H9 (cell line): ENCODE data around the gene HIPK2. TPM values are rescaled to one million over a fixed set of nuclear protein-coding genes. Genes with fewer than 3 reads are reported as not detected.
A peak's percentile ranks its signal among the peaks of the same experiment; 100 is the strongest.

ENCODE experiments used
- DNase-seq: peaks from one replicate; pipeline ENCODE4 v3.0.0-alpha.2; 2017
- H2AFZ ChIP-seq: one replicate; pipeline ENCODE4 v1.6.1; 2013; ENCODE audit warnings: mild to moderate bottlenecking, low read length, control low read depth, moderate library complexity
- H2AK5ac ChIP-seq: 2 replicates; pipeline ENCODE4 v1.6.1; 2013; ENCODE audit warnings: low read length, control low read depth, mixed read lengths; ENCODE audit not compliant: insufficient read length
- H2BK120ac ChIP-seq: one replicate; pipeline ENCODE4 v1.6.1; 2013; ENCODE audit warnings: low read depth, mild to moderate bottlenecking, low read length, control low read depth, inconsistent platforms; ENCODE audit not compliant: poor library complexity, severe bottlenecking
- H2BK12ac ChIP-seq: 2 replicates; pipeline ENCODE4 v1.6.1; 2013; ENCODE audit warnings: low read length, control low read depth, mixed read lengths, low read depth; ENCODE audit not compliant: insufficient read length
- H2BK15ac ChIP-seq: 2 replicates; pipeline ENCODE4 v1.6.1; 2013; ENCODE audit warnings: low read depth, low read length, control low read depth
- H2BK20ac ChIP-seq: one replicate; pipeline ENCODE4 v1.6.1; 2013; ENCODE audit warnings: low read depth, mild to moderate bottlenecking, low read length, control low read depth, inconsistent platforms; ENCODE audit not compliant: poor library complexity, severe bottlenecking
- H2BK5ac ChIP-seq: 2 replicates; pipeline ENCODE4 v1.6.1; 2013; ENCODE audit warnings: low read length, control low read depth, mixed read lengths; ENCODE audit not compliant: insufficient read length
- H3K14ac ChIP-seq: 2 replicates; pipeline ENCODE4 v1.6.1; 2013; ENCODE audit warnings: low read length, control low read depth; ENCODE audit not compliant: insufficient read depth
- H3K18ac ChIP-seq: 2 replicates; pipeline ENCODE4 v1.6.1; 2013; ENCODE audit warnings: low read depth, mild to moderate bottlenecking, mixed read lengths, low read length, control low read depth; ENCODE audit not compliant: insufficient read length
- H3K23ac ChIP-seq: 2 replicates; pipeline ENCODE4 v1.6.1; 2013; ENCODE audit warnings: low read length, control low read depth, mixed read lengths, low read depth; ENCODE audit not compliant: insufficient read length
- H3K23me2 ChIP-seq: 2 replicates; pipeline ENCODE4 v1.6.1; 2013; ENCODE audit warnings: low read depth, mild to moderate bottlenecking, mixed read lengths, low read length, control low read depth; ENCODE audit not compliant: insufficient read length, poor library complexity, severe bottlenecking
- H3K27ac ChIP-seq: 2 replicates; pipeline ENCODE4 v1.5.1; 2013; ENCODE audit warnings: low read length, control low read depth, mixed read lengths, low read depth; ENCODE audit not compliant: insufficient read length
- H3K27me3 ChIP-seq: 2 replicates; pipeline ENCODE4 v1.6.1; 2013; ENCODE audit warnings: low read length, control low read depth, inconsistent platforms; ENCODE audit not compliant: insufficient read depth
- H3K4ac ChIP-seq: 2 replicates; pipeline ENCODE4 v1.6.1; 2013; ENCODE audit warnings: low read depth, mild to moderate bottlenecking, control low read depth, inconsistent platforms, low read length, moderate library complexity
- H3K4me1 ChIP-seq: 2 replicates; pipeline ENCODE4 v1.6.1; 2013; ENCODE audit warnings: low read length, control low read depth, inconsistent platforms; ENCODE audit not compliant: insufficient read depth
- H3K4me2 ChIP-seq: 2 replicates; pipeline ENCODE4 v1.6.1; 2013; ENCODE audit warnings: low read length, control low read depth, mixed read lengths; ENCODE audit not compliant: insufficient read length, insufficient read depth
- H3K56ac ChIP-seq: 2 replicates; pipeline ENCODE4 v1.6.1; 2013; ENCODE audit warnings: low read depth, mild to moderate bottlenecking, mixed read lengths, low read length, control low read depth; ENCODE audit not compliant: insufficient read length
- H3K79me1 ChIP-seq: 2 replicates; pipeline ENCODE4 v1.6.1; 2013; ENCODE audit warnings: low read depth, mild to moderate bottlenecking, moderate library complexity, low read length, control low read depth, inconsistent platforms; ENCODE audit not compliant: insufficient read depth, poor library complexity, severe bottlenecking
- H3K79me2 ChIP-seq: 2 replicates; pipeline ENCODE4 v1.6.1; 2013; ENCODE audit warnings: low read length, control low read depth, inconsistent platforms; ENCODE audit not compliant: insufficient read depth
- H3K9ac ChIP-seq: 2 replicates; pipeline ENCODE4 v1.6.1; 2013; ENCODE audit warnings: low read length, control low read depth, mixed read lengths; ENCODE audit not compliant: insufficient read length; ENCODE audit errors: extremely low read depth
- H3K9me3 ChIP-seq: one replicate; pipeline ENCODE4 v1.6.1; 2013; ENCODE audit warnings: low read depth, low read length, inconsistent platforms; ENCODE audit not compliant: control insufficient read depth
- H3T11ph ChIP-seq: one replicate; pipeline ENCODE4 v1.6.1; 2013; ENCODE audit warnings: mild to moderate bottlenecking, low read length, control low read depth, inconsistent platforms
- H4K20me1 ChIP-seq: one replicate; pipeline ENCODE4 v1.6.1; 2013; ENCODE audit not compliant: control insufficient read depth, insufficient read length, insufficient read depth
- H4K5ac ChIP-seq: 2 replicates; pipeline ENCODE4 v1.6.1; 2013; ENCODE audit warnings: low read depth, mild to moderate bottlenecking, mixed read lengths, low read length, control low read depth; ENCODE audit not compliant: insufficient read length
- H4K8ac ChIP-seq: replicated peaks from 2 replicates; pipeline ENCODE4 v1.6.1; 2013; ENCODE audit warnings: low read length, control low read depth, mixed read lengths, low read depth; ENCODE audit not compliant: insufficient read length
- H4K91ac ChIP-seq: 2 replicates; pipeline ENCODE4 v1.6.1; 2013; ENCODE audit warnings: low read depth, mild to moderate bottlenecking, moderate library complexity, mixed read lengths, low read length, control low read depth; ENCODE audit not compliant: insufficient read length
- H3K27ac Mint-ChIP-seq, 3 experiments: 2 replicates in 2 of 3; 3 replicates in 1 of 3; pipeline ENCODE4 v1.8.0; 2020 to 2021; ENCODE audit warnings: mixed read lengths in 3 of 3, mild to moderate bottlenecking in 1 of 3, moderate library complexity in 1 of 3
- H3K27me3 Mint-ChIP-seq: 2 replicates; pipeline ENCODE4 v1.8.0; 2021; ENCODE audit warnings: low read depth, mild to moderate bottlenecking, moderate library complexity, mixed read lengths
- H3K36me3 Mint-ChIP-seq, 3 experiments: 2 replicates in 2 of 3; 3 replicates in 1 of 3; pipeline ENCODE4 v1.8.0; 2020 to 2021; ENCODE audit warnings: low read depth in 3 of 3, mixed read lengths in 3 of 3; ENCODE audit not compliant: insufficient read depth in 1 of 3
- H3K4me1 Mint-ChIP-seq, 2 experiments: 2 replicates each; pipeline ENCODE4 v1.8.0; 2020; ENCODE audit warnings: mixed read lengths in 2 of 2
- H3K4me3 Mint-ChIP-seq, 2 experiments: 2 replicates in 1 of 2; 3 replicates in 1 of 2; pipeline ENCODE4 v1.8.0; 2020 to 2021; ENCODE audit warnings: mild to moderate bottlenecking in 2 of 2, mixed read lengths in 2 of 2, moderate library complexity in 1 of 2
- H3K9me3 Mint-ChIP-seq, 2 experiments: 2 replicates in 1 of 2; 3 replicates in 1 of 2; pipeline ENCODE4 v1.8.0; 2020; ENCODE audit warnings: mild to moderate bottlenecking in 2 of 2, mixed read lengths in 2 of 2, moderate library complexity in 1 of 2
- total RNA-seq: library from RNA; stranded (reverse); gene quantifications from 2 replicates; pipeline ENCODE4 v1.2.1, GENCODE V29; 2021
- TF ChIP-seq, protein P1 (sequence below): fragments of 200-600 bp; sonication (generic); conservative IDR thresholded peaks from 3 replicates; pipeline ENCODE4 v1.8.0; 2021; ENCODE audit warnings: antibody characterized with exemption, mild to moderate bottlenecking

Gene HIPK2
- total RNA-seq, 1 experiment from 2014 or later: 21.9 TPM

GRCh38 chr7:139827042-139827441 is 49.2 kb upstream of the HIPK2 start:
- no peak overlapping the region for H2AK5ac ChIP-seq
- no peak overlapping the region for H2BK15ac ChIP-seq
- H2BK5ac ChIP-seq: no peak overlapping the region
- H3K9me3 Mint-ChIP-seq: no peaks in the 10 kb centered on the region; a peak in 1 of 5 replicates
- no peaks in the 10 kb centered on the region for H3K23me2 ChIP-seq
- H3K4me1 Mint-ChIP-seq: peaks cover 7% of the 10 kb centered on the region in 2 experiments
- no peaks in the 10 kb centered on the region for H4K20me1 ChIP-seq
- no peaks in the 10 kb centered on the region for H3K4me1 ChIP-seq
- H3K9me3 ChIP-seq: no peaks in the 10 kb centered on the region
- no peak overlapping the region for H3K4ac ChIP-seq
- no peak overlapping the region for H3K4me3 Mint-ChIP-seq
- no peak overlapping the region for H3K27ac Mint-ChIP-seq
- no peak overlapping the region for H4K5ac ChIP-seq
- H3K27me3 Mint-ChIP-seq: peaks cover 7% of the 10 kb centered on the region
- H2BK120ac ChIP-seq: no peak overlapping the region
- no peak overlapping the region for H3K23ac ChIP-seq
- H3K36me3 Mint-ChIP-seq: no peaks in the 10 kb centered on the region; a peak in 1 of 7 replicates
- H3K4me2 ChIP-seq: no peak overlapping the region
- H4K91ac ChIP-seq: no peak overlapping the region
- no peak overlapping the region for H3K9ac ChIP-seq
- H4K8ac ChIP-seq: no peak overlapping the region
- H3T11ph ChIP-seq: no peak overlapping the region
- TF ChIP-seq, protein P1, sequence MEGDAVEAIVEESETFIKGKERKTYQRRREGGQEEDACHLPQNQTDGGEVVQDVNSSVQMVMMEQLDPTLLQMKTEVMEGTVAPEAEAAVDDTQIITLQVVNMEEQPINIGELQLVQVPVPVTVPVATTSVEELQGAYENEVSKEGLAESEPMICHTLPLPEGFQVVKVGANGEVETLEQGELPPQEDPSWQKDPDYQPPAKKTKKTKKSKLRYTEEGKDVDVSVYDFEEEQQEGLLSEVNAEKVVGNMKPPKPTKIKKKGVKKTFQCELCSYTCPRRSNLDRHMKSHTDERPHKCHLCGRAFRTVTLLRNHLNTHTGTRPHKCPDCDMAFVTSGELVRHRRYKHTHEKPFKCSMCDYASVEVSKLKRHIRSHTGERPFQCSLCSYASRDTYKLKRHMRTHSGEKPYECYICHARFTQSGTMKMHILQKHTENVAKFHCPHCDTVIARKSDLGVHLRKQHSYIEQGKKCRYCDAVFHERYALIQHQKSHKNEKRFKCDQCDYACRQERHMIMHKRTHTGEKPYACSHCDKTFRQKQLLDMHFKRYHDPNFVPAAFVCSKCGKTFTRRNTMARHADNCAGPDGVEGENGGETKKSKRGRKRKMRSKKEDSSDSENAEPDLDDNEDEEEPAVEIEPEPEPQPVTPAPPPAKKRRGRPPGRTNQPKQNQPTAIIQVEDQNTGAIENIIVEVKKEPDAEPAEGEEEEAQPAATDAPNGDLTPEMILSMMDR: peak; percentile 44; the same call in 2 of the 3 replicates
- no peak overlapping the region for H3K27ac ChIP-seq
- H3K27me3 ChIP-seq: no peaks in the 10 kb centered on the region
- no peak overlapping the region for H2BK20ac ChIP-seq
- H3K79me2 ChIP-seq: no peaks in the 10 kb centered on the region
- H2BK12ac ChIP-seq: no peak overlapping the region
- DNase-seq: no peak
- H3K79me1 ChIP-seq: no peaks in the 10 kb centered on the region
- H3K56ac ChIP-seq: no peak overlapping the region
- no peak overlapping the region for H2AFZ ChIP-seq
- H3K18ac ChIP-seq: no peak overlapping the region
- no peak overlapping the region for H3K14ac ChIP-seq
